ENCODE measurements around the gene STK24. TPM values are rescaled to one million over a fixed set of nuclear protein-coding genes. Genes with fewer than 3 reads are reported as not detected.

The STK24 gene
- total RNA-seq, 1 donor from 2014 or later: 136 TPM

DNA sequence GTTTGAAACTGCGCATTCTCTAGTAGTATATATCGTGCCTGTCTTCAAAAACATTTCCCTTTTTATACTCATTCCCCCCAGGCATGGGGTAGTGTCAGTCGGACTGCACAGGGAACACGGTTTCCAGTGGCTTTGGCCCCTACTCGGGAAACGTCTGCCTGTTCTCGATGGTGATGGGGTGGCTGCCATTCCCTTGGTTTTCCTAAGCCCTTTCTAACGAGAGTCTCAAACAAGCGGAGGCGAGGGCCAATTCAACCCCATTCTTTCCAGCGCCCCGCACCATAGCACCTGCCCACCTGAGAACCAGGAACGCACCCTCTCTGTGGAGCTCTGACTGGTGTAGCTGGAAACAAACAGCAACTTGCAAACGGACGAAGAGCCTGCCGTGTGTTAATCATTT lies 127.6 kb downstream of the STK24 start:
- no peak for DNase-seq
- H3K4me1 Mint-ChIP-seq: peaks cover 27% of the 10 kb centered on the region
- intact Hi-C loops (cut with micrococcal nuclease): loop anchor here (10.0 kb wide), 1 partner anchor 396 kb away; no protein-coding TSS in a partner anchor
- H3K27ac Mint-ChIP-seq: peak overlapping the region; percentile 39
- H3K27me3 Mint-ChIP-seq: no peaks in the 10 kb centered on the region
- no peak overlapping the region for H3K4me3 Mint-ChIP-seq
- H3K9me3 Mint-ChIP-seq: no peaks in the 10 kb centered on the region
- peaks cover 29% of the 10 kb centered on the region for H3K36me3 Mint-ChIP-seq (ENCODE audit: low read depth)

DNA sequence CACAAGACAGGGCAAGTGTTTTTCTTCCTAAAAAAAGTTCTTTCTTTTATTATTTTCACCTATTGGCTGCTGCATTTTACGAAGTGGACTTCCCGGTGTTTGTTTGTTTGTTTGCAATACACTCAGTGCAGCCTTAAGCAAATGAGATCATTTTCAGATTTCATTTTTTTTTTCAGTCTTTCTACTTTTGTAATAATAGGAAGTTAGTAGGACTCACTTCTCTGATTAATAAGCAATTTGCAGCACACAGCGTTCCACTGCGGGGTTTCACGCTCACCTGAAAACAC lies 128.3 kb downstream of the STK24 start:
- Mint-ChIP-seq H3K27ac (no peak overlapping the region), H3K4me3 (no peak overlapping the region), H3K36me3 (ENCODE audit: low read depth) (peaks cover 29% of the 10 kb centered on the region), H3K4me1 (peaks cover 27% of the 10 kb centered on the region), H3K27me3 (no peaks in the 10 kb centered on the region), H3K9me3 (no peaks in the 10 kb centered on the region)
- intact Hi-C loops (cut with micrococcal nuclease): loop anchor here (10.0 kb wide), 1 partner anchor 396 kb away; no protein-coding TSS in a partner anchor
- no peak for DNase-seq

- intact Hi-C loops (cut with micrococcal nuclease): loop anchor here (10.0 kb wide), 1 partner anchor 397 kb away; no protein-coding TSS in a partner anchor
- H3K4me3 Mint-ChIP-seq: no peak overlapping the region
- H3K36me3 Mint-ChIP-seq (ENCODE audit: low read depth): peaks cover 28% of the 10 kb centered on the region
- peak overlapping the region; percentile 71 for H3K27ac Mint-ChIP-seq
- no peak for DNase-seq
- peaks cover 27% of the 10 kb centered on the region for H3K4me1 Mint-ChIP-seq
- no peaks in the 10 kb centered on the region for H3K27me3 Mint-ChIP-seq
- no peaks in the 10 kb centered on the region for H3K9me3 Mint-ChIP-seq
These were observed 128.8 kb downstream of the STK24 start for GRCh38 chr13:98447881-98448641.

DNA sequence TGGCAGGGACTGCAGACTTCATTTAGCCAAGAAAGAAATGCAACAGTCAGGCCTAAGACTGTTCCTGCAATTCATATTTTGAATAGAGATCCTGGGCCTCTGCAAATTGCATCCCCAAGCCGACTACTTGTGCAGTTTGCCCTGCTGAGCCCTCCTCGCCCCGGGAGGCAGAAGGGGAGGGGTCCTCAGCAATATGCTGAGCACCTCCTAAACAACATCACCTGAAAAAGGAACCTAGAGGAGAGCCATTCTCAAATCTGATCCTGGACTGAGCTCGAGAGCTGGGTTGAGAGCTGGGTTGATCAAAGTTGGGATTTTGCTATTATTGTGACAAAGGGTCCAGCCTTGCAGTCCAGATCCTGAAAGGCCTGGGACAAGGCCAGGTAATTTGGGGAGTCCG lies 129.8 kb downstream of the STK24 start:
- Mint-ChIP-seq H3K9me3 (no peaks in the 10 kb centered on the region), H3K4me1 (peaks cover 26% of the 10 kb centered on the region), H3K36me3 (ENCODE audit: low read depth) (peaks cover 20% of the 10 kb centered on the region), H3K27me3 (no peaks in the 10 kb centered on the region), H3K27ac (peak overlapping the region; percentile 51), H3K4me3 (no peak overlapping the region)
- intact Hi-C loops (cut with micrococcal nuclease): loop anchor here (10.0 kb wide), 1 partner anchor 398 kb away; no protein-coding TSS in a partner anchor
- no peak for DNase-seq

DNA sequence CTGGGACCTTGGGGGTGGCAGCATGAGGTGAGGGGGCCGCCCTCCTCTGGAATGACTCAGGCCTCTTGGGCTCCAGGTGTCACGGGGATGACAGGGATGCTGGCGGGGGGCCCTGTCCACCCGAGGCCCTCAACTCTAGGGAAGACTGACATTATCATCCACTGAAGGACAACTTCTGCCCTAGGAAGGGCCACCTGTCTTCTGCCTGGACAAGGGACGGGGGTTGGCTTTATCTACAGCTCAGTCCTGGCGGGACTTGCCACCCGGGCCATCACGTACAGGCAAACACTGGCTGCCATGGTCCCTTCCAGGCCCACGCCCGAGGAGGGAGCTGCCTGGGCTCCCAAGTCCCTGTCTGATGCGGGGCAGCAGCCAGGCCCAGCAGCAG lies 130.7 kb downstream of the STK24 start:
- Mint-ChIP-seq H3K4me1 (peaks cover 17% of the 10 kb centered on the region), H3K36me3 (ENCODE audit: low read depth) (peaks cover 12% of the 10 kb centered on the region), H3K27me3 (no peaks in the 10 kb centered on the region), H3K4me3 (no peak overlapping the region), H3K9me3 (no peaks in the 10 kb centered on the region), H3K27ac (peak overlapping the region; percentile 65)
- DNase-seq: no peak
- intact Hi-C loops (cut with micrococcal nuclease): loop anchor here (10.0 kb wide), 1 partner anchor 399 kb away; no protein-coding TSS in a partner anchor

GRCh38 chr13:98445340-98446233 lies 131.3 kb downstream of the STK24 start:
- no peak overlapping the region for H3K4me3 Mint-ChIP-seq

DNA sequence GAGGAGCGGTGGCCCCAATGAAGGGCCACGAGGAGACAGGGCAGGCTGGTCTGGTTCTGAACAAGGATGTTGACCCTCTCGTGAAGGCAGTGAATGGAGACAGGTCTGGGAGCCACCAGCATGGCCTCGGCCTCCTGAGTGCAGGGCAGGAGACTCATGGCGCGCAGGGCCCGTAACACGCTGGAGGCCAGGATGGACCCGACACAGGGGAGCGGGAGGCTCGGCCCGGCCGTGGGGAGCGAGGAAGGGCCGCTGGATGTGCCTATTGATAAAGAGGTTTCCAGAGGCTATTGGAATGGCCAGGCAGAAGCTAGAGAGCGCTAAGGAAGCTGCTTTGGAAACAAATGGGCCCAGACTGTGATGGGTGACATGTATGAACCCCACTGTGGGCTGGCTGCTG lies 132.5 kb downstream of the STK24 start:
- H3K27me3 Mint-ChIP-seq: no peaks in the 10 kb centered on the region
- no peak for DNase-seq
- H3K9me3 Mint-ChIP-seq: no peaks in the 10 kb centered on the region
- intact Hi-C loops (cut with micrococcal nuclease): loop anchor here (10.0 kb wide), 1 partner anchor 400 kb away; no protein-coding TSS in a partner anchor
- peaks cover 11% of the 10 kb centered on the region for H3K36me3 Mint-ChIP-seq (ENCODE audit: low read depth)
- H3K27ac Mint-ChIP-seq: no peak overlapping the region
- H3K4me3 Mint-ChIP-seq: no peak overlapping the region
- H3K4me1 Mint-ChIP-seq: peaks cover 9% of the 10 kb centered on the region

More at GRCh38 chr13:98445340-98446233, 131.3 kb downstream of the STK24 start:
- peaks cover 12% of the 10 kb centered on the region for H3K36me3 Mint-ChIP-seq (ENCODE audit: low read depth)
- intact Hi-C loops (cut with micrococcal nuclease): loop anchor here (1.0 to 10.0 kb wide), 3 partner anchors 208 to 399 kb away; no protein-coding TSS in a partner anchor
- H3K27me3 Mint-ChIP-seq: no peaks in the 10 kb centered on the region
- peak overlapping the region; percentile 65 for H3K27ac Mint-ChIP-seq
- H3K9me3 Mint-ChIP-seq: no peaks in the 10 kb centered on the region
- DNase-seq: peak; percentile 92
- H3K4me1 Mint-ChIP-seq: peaks cover 11% of the 10 kb centered on the region

GRCh38 chr13:98443800-98444325 lies 133.0 kb downstream of the STK24 start:
- no peak for DNase-seq
- Mint-ChIP-seq H3K27ac (no peak overlapping the region), H3K27me3 (no peaks in the 10 kb centered on the region), H3K4me1 (peaks cover 8% of the 10 kb centered on the region), H3K36me3 (ENCODE audit: low read depth) (peaks cover 10% of the 10 kb centered on the region), H3K9me3 (no peaks in the 10 kb centered on the region), H3K4me3 (no peak overlapping the region)
- intact Hi-C loops (cut with micrococcal nuclease): loop anchor here (10.0 kb wide), 1 partner anchor 401 kb away; no protein-coding TSS in a partner anchor

- no peak for DNase-seq
- peaks cover 9% of the 10 kb centered on the region for H3K36me3 Mint-ChIP-seq (ENCODE audit: low read depth)
- H3K4me3 Mint-ChIP-seq: no peak overlapping the region
- no peaks in the 10 kb centered on the region for H3K27me3 Mint-ChIP-seq
- peaks cover 8% of the 10 kb centered on the region for H3K4me1 Mint-ChIP-seq
- H3K27ac Mint-ChIP-seq: peak overlapping the region; percentile 41
- intact Hi-C loops (cut with micrococcal nuclease): loop anchor here (10.0 kb wide), 1 partner anchor 401 kb away; no protein-coding TSS in a partner anchor
- H3K9me3 Mint-ChIP-seq: no peaks in the 10 kb centered on the region
These were observed 133.6 kb downstream of the STK24 start for GRCh38 chr13:98443329-98443728.

DNA sequence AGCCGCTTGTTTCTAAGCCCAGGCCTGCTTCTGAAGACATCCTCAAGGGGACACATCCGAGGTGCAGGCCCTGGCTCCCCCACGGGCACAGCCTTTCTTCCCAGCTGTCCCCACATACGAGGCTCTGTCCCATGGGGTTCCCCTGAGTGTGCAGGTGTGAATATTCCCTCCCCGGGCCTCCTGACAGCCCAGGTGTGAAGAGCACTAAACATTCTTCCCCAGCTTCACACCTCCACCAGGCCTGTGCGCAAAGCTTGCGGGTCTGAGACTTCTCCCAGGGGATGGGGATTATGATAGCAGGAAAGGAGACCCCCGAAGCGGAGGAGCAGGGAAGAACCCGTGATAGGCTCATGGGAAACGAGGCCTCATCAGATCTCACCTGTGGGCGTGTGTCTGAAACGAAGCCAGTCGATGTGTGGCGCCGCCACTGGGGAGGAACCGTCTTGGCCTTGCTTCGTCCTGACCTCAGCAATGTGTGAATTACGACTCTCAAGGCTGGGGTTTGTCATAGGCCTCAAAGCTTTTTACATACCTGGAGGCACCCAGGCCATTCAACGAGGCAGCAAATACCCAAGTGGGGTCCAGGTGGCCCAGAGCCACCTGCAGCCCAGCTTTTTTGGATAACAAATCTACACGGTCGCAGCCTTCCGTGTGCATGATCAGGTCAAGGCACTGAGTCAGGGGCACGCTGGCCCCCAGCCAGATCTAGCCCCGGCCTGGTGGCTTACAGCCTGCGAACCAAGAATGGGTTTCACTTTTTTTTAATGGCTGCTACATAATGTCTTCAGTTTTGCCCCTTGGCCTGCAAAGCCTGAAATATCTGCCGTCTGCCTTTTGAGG lies 134.3 kb downstream of the STK24 start:
- Mint-ChIP-seq H3K27me3 (no peaks in the 10 kb centered on the region), H3K9me3 (no peaks in the 10 kb centered on the region), H3K4me1 (peaks cover 8% of the 10 kb centered on the region), H3K27ac (no peak overlapping the region), H3K36me3 (ENCODE audit: low read depth) (peaks cover 3% of the 10 kb centered on the region), H3K4me3 (no peak overlapping the region)
- DNase-seq: no peak
- intact Hi-C loops (cut with micrococcal nuclease): loop anchor here (10.0 kb wide), 1 partner anchor 402 kb away; no protein-coding TSS in a partner anchor

- H3K27ac Mint-ChIP-seq: no peak overlapping the region
- H3K9me3 Mint-ChIP-seq: no peaks in the 10 kb centered on the region
- intact Hi-C loops (cut with micrococcal nuclease): loop anchor here (10.0 kb wide), 1 partner anchor 404 kb away; no protein-coding TSS in a partner anchor
These were observed 135.7 kb downstream of the STK24 start for GRCh38 chr13:98441056-98441676.

DNA sequence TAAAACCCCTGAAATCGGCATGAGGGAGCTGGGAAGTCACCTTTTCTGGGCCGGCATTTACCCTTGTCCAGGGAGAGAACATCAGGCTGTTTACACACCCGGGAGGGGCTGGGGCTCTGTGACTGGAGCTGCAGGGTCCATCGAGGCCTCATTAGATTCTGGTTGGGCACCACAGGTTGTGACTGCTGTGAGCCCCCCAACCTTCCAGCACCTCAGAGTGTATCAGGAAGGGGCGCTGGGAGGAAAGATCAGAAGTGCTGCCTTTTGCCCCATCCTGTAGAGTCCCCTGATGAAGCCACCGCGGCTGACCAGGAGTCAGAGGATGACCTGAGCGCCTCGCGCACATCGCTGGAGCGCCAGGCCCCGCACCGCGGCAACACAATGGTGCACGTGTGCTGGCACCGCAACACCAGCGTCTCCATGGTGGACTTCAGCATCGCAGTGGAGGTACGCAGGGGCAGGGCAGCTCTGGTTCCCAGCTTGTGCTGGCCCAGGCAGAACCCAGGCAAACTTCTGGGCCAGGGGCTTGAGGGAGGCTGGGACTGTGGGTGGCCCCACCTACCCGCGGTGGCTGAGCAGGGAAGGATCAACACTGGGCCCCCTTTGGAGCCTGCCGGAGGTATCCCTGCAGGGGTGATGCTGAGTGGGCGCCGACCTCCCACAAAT lies 136.4 kb downstream of the STK24 start:
- H3K27ac Mint-ChIP-seq: no peak overlapping the region
- no peak overlapping the region for H3K4me3 Mint-ChIP-seq
- no peaks in the 10 kb centered on the region for H3K9me3 Mint-ChIP-seq
- H3K36me3 Mint-ChIP-seq (ENCODE audit: low read depth): no peaks in the 10 kb centered on the region
- no peaks in the 10 kb centered on the region for H3K27me3 Mint-ChIP-seq
- no peak for DNase-seq
- intact Hi-C loops (cut with micrococcal nuclease): loop anchor here (10.0 kb wide), 1 partner anchor 404 kb away; no protein-coding TSS in a partner anchor
- peaks cover 4% of the 10 kb centered on the region for H3K4me1 Mint-ChIP-seq

More at GRCh38 chr13:98441056-98441676, 135.7 kb downstream of the STK24 start:
- H3K36me3 Mint-ChIP-seq (ENCODE audit: low read depth): no peaks in the 10 kb centered on the region
- no peak for DNase-seq
- peaks cover 8% of the 10 kb centered on the region for H3K4me1 Mint-ChIP-seq
- H3K27me3 Mint-ChIP-seq: no peaks in the 10 kb centered on the region
- H3K4me3 Mint-ChIP-seq: no peak overlapping the region

All from activated CD4-positive, alpha-beta T cell treated with anti-CD3 and anti-CD28 coated beads, Interleukin-2, amount 10 ng/mL, durations not matched to agents 24 days and 14 days (primary cell).